Prostate gland (tissue), 2 donors: Measurements from ENCODE around the gene SIPA1L2.
A peak's percentile ranks its signal among the peaks of the same experiment; 100 is the strongest.

Experiments
- POLR2A ChIP-seq: fragments of 450-650 bp; IDR thresholded peaks from one replicate; pipeline ENCODE4 v1.6.1; 2016; ENCODE audit warnings: antibody characterized with exemption, mild to moderate bottlenecking
- POLR2AphosphoS5 ChIP-seq: sonication (generic); formaldehyde crosslinking; IDR thresholded peaks from one replicate; pipeline ENCODE4 v1.6.1; 2017; ENCODE audit warnings: antibody characterized with exemption
- TF ChIP-seq, protein P1 (sequence below), 4 experiments: fragments of 200-600 bp in 2 of 4; fragments of 450-650 bp in 2 of 4; sonication (generic) in 2 of 4; IDR thresholded peaks; 1 replicate in 3 of 4; 2 replicates in 1 of 4; pipeline ENCODE4 v1.5.1; 2016 to 2019; ENCODE audit warnings: antibody characterized with exemption in 4 of 4, mild to moderate bottlenecking in 2 of 4, moderate library complexity in 2 of 4

DNA sequence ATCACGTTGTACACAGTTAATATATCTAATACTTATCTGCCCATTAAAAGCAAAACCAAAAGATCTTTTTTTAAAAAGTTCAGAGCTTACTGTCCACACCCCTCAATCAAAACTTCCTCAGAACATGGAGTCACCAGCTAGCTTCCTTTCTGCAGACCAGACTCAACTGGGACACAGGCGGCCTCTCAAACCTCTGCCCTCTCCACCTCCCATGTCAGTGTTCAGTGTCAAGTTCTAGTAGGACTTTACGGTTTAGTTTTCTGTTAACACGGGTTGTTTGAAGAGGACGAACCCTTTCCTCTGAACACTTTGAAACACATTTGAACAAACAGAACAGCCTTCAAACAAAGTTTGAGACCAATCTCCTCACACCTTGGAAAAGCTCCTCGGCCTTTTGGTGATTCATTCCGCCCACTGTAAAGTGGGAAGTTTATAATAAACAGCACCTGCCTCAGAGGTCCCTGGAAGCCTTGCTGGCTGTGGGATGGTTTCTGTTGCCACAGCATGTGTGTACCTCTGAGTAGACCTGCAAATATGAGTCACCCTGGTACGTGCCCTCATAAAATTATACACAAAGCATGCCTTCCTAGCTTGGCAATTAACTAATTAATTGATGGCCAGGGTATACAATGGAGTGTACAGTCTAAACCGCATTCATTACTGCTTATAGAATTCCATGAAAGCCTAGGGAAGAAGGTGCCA, 48.4 kb upstream of the SIPA1L2 start:
- TF ChIP-seq, protein P1, sequence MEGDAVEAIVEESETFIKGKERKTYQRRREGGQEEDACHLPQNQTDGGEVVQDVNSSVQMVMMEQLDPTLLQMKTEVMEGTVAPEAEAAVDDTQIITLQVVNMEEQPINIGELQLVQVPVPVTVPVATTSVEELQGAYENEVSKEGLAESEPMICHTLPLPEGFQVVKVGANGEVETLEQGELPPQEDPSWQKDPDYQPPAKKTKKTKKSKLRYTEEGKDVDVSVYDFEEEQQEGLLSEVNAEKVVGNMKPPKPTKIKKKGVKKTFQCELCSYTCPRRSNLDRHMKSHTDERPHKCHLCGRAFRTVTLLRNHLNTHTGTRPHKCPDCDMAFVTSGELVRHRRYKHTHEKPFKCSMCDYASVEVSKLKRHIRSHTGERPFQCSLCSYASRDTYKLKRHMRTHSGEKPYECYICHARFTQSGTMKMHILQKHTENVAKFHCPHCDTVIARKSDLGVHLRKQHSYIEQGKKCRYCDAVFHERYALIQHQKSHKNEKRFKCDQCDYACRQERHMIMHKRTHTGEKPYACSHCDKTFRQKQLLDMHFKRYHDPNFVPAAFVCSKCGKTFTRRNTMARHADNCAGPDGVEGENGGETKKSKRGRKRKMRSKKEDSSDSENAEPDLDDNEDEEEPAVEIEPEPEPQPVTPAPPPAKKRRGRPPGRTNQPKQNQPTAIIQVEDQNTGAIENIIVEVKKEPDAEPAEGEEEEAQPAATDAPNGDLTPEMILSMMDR (IDR thresholded peaks at IDR 0.05), result no peak
- TF ChIP-seq POLR2AphosphoS5 (peak; percentile 48), POLR2A (no peak)
